ENCODE results near the gene ZNF358. TPM values are rescaled to one million over a fixed set of nuclear protein-coding genes. Genes with fewer than 3 reads are reported as not detected.

ZNF358 gene
- total RNA-seq, 4 donors from 2014 or later, result 31.9 to 49.8 (median 36.6) TPM

DNA sequence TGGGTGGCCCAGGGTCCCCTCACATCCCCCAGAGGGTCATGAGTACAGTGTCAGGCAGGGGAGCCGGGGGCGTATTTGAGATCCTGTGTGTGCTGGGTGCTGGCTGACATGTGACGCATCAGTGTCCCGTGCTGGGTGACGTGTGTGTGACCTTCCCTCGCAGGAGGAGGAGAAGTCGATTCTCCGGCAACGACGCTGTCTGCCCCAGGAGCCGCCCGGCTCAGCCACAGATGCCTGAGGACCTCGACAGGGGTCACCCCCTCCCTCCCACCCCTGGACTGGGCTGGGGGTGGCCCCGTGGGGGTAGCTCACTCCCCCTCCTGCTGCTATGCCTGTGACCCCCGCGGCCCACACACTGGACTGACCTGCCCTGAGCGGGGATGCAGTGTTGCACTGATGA lies 45.4 kb downstream of the ZNF358 start:
- ATAC-seq (ENCODE audit: low FRiP score) (no peak), DNase-seq (ENCODE audit: low spot score) (no peak)

DNA sequence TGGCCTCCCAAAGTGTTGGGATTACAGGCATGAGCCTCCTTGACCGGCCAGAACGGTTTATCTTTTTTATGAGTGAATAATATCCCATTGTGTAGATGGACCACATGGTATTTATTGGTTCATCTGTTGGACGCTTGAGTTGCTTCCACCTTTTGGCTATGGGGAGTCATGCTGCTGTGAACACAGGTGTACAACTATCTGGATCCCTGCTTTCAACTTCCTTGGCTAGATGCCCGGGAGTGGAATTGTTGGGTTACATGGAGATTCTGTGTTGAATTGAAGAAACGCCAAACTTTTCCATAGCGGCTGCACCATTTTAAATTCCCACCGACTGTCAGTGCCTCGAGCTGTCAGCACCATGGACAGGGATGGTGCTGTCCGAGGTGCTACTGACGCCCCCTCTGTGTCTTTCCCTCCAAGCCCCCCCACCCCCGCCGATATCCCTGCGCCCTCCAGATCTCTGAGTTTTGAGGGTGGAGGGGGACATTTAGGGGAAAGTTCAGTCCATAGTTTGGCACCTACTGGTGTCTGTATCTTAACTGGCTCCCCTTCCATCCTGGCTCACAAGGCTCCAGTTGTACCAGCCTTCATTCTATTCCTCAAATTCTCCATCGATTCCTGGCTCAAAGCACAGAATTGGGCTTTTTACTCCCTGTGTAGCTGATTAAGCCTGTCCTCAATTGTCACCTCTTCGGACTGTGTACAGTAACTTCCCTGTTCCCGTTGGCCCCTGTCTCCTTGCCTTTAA lies 46.9 kb downstream of the ZNF358 start:
- no peak for DNase-seq (ENCODE audit: low spot score)
- TF ChIP-seq, protein P1, sequence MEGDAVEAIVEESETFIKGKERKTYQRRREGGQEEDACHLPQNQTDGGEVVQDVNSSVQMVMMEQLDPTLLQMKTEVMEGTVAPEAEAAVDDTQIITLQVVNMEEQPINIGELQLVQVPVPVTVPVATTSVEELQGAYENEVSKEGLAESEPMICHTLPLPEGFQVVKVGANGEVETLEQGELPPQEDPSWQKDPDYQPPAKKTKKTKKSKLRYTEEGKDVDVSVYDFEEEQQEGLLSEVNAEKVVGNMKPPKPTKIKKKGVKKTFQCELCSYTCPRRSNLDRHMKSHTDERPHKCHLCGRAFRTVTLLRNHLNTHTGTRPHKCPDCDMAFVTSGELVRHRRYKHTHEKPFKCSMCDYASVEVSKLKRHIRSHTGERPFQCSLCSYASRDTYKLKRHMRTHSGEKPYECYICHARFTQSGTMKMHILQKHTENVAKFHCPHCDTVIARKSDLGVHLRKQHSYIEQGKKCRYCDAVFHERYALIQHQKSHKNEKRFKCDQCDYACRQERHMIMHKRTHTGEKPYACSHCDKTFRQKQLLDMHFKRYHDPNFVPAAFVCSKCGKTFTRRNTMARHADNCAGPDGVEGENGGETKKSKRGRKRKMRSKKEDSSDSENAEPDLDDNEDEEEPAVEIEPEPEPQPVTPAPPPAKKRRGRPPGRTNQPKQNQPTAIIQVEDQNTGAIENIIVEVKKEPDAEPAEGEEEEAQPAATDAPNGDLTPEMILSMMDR (IDR thresholded peaks at IDR 0.05), result no peak
- no peak for ATAC-seq (ENCODE audit: low FRiP score)

More for the DNA sequence above, 45.4 kb downstream of the ZNF358 start:
- TF ChIP-seq, protein P1 (IDR thresholded peaks at IDR 0.05), result no peak

DNA sequence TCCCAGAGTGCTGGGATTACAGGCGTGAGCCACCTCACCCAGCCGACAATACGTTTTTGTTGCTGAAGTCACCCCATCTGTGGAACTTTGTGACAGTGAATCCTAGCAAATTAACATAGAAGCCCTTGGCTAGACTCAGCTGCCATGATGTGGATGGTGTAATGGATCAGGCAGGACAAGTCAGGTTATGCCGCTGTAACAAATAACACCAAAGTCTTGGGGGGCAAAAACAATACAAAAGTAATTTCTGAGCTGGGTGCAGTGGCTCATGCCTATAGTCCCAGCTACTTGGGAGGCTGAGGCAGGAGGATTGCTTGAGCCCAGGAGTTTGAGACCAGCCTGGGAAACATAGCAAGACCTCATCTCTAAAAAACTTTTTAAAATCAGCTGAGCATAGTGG lies 49.0 kb downstream of the ZNF358 start:
- no peak for ATAC-seq (ENCODE audit: low FRiP score)
- TF ChIP-seq, protein P1 (IDR thresholded peaks at IDR 0.05), result no peak

DNA sequence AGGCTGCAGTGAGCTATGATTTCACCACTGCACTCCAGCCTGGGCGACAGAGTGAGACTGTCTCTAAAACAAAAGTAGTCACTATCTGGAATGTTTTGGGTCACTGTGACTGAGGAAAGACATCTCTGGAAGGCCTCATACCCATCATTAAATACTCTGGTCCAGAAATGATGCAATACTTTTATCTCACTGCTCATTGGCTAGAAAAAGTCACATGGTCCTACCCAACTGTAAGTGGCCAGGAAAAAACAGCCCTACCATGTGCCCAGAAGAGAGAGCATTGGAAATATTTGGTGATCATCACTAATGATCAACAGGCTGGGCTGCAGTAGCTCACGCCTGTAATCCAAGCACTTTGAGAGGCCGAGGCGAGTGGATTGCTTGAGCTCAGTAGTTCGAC lies 49.4 kb downstream of the ZNF358 start:
- DNase-seq (ENCODE audit: low spot score), result no peak
- TF ChIP-seq, protein P1 (IDR thresholded peaks at IDR 0.05), result no peak

More for the DNA sequence above, 49.0 kb downstream of the ZNF358 start:
- no peak for DNase-seq (ENCODE audit: low spot score)

More for the DNA sequence above, 49.4 kb downstream of the ZNF358 start:
- no peak for ATAC-seq (ENCODE audit: low FRiP score)

Small RNA genes within 50 kb of the gene (small RNA-seq; reads per million reads assigned to genes)
- gene AC008878.2, result not detected

Other genes starting within 250 kb of the ZNF358 start
- 100 to 1,000 TPM in 1 of 4 donors, 10 to 100 TPM in 3; 67.1 to 120 (median 80.2) TPM for gene INSR, start 221.7 kb upstream of the ZNF358 start, total RNA-seq
- gene ARHGEF18, start 167.2 kb upstream of the ZNF358 start, total RNA-seq, result 10 to 100 TPM; 13.6 to 24.1 (median 19.4) TPM
- 1 to 10 TPM; 4.4 to 9.9 (median 4.7) TPM for gene PEX11G, start 27.1 kb upstream of the ZNF358 start, total RNA-seq
- gene MCOLN1, start 6.5 kb downstream of the ZNF358 start, total RNA-seq, result 10 to 100 TPM; 24.5 to 41.1 (median 31.9) TPM
- gene PNPLA6, start 19.6 kb downstream of the ZNF358 start, total RNA-seq, result 10 to 100 TPM; 50.3 to 92.4 (median 64.6) TPM
- 1 to 10 TPM in 1 of 4 donors, under 1 TPM in 2, not detected in 1; 0.36 to 1.0 (median 0.69) TPM for gene CAMSAP3, start 79.8 kb downstream of the ZNF358 start, total RNA-seq
- gene XAB2, start 113.4 kb downstream of the ZNF358 start, total RNA-seq, result 10 to 100 TPM; 22.5 to 37.0 (median 27.8) TPM
- 10 to 100 TPM; 11.2 to 22.8 (median 17.0) TPM for gene PET100, start 113.7 kb downstream of the ZNF358 start, total RNA-seq
- not detected for gene PCP2, start 117.6 kb downstream of the ZNF358 start, total RNA-seq
- 10 to 100 TPM; 29.7 to 46.1 (median 37.7) TPM for gene STXBP2, start 121.0 kb downstream of the ZNF358 start, total RNA-seq
- 1 to 10 TPM in 1 of 4 donors, not detected in 3; 1.6 TPM for gene RETN, start 152.9 kb downstream of the ZNF358 start, total RNA-seq
- gene MCEMP1, start 161.0 kb downstream of the ZNF358 start, total RNA-seq, result 1 to 10 TPM; 2.2 to 6.5 (median 3.4) TPM
- 10 to 100 TPM; 54.1 to 83.6 (median 76.7) TPM for gene TRAPPC5, start 164.7 kb downstream of the ZNF358 start, total RNA-seq
- 1 to 10 TPM in 2 of 4 donors, under 1 TPM in 2; 0.65 to 1.8 (median 1.0) TPM for gene FCER2, start 186.0 kb downstream of the ZNF358 start, total RNA-seq
- 1 to 10 TPM; 2.3 to 9.3 (median 6.0) TPM for gene CLEC4G, start 216.0 kb downstream of the ZNF358 start, total RNA-seq
- 10 to 100 TPM; 12.7 to 21.8 (median 17.2) TPM for gene CD209, start 231.4 kb downstream of the ZNF358 start, total RNA-seq
- under 1 TPM in 2 of 4 donors, not detected in 2; 0.56 to 0.93 TPM for gene CLEC4M, start 247.1 kb downstream of the ZNF358 start, total RNA-seq